ENCODE results near the gene TBC1D22B.
"Not testable (repeated sequence)": the region's sequence is repeated elsewhere in the genome, so short reads cannot be mapped to it uniquely, and the experiment has no call there.

TBC1D22B gene

GRCh38 chr6:37314487-37315156 lies 57.0 kb downstream of the TBC1D22B start:
- H3K27ac Mint-ChIP-seq = peak overlapping the region; percentile 38

GRCh38 chr6:37315157-37315515 lies 57.6 kb downstream of the TBC1D22B start:
- peaks cover 6% of the 10 kb centered on the region for H3K4me1 Mint-ChIP-seq
- H3K4me3 Mint-ChIP-seq = no peak overlapping the region
- no peaks in the 10 kb centered on the region for H3K9me3 Mint-ChIP-seq
- peaks cover 27% of the 10 kb centered on the region for H3K36me3 Mint-ChIP-seq
- no peak for ATAC-seq
- H3K27ac Mint-ChIP-seq = peak overlapping the region; percentile 38
- no peak for DNase-seq (ENCODE audit: low spot score in 2 of 2)

More at GRCh38 chr6:37314487-37315156, 57.0 kb downstream of the TBC1D22B start:
- Mint-ChIP-seq H3K36me3 (peaks cover 30% of the 10 kb centered on the region), H3K4me3 (no peak overlapping the region), H3K9me3 (no peaks in the 10 kb centered on the region), H3K4me1 (peaks cover 6% of the 10 kb centered on the region)
- peak; percentile 73 for ATAC-seq
- peak in 1 of 2 donors; percentile 55 for DNase-seq (ENCODE audit: low spot score in 2 of 2)

GRCh38 chr6:37316071-37316470 lies 58.5 kb downstream of the TBC1D22B start:
- H3K36me3 Mint-ChIP-seq = peaks cover 27% of the 10 kb centered on the region
- ATAC-seq (no peak), DNase-seq (ENCODE audit: low spot score in 2 of 2) (no peak)
- H3K9me3 Mint-ChIP-seq = no peaks in the 10 kb centered on the region
- H3K27ac Mint-ChIP-seq = no peak overlapping the region
- H3K4me1 Mint-ChIP-seq = peaks cover 6% of the 10 kb centered on the region
- no peak overlapping the region for H3K4me3 Mint-ChIP-seq

GRCh38 chr6:37317312-37318038 lies 59.9 kb downstream of the TBC1D22B start:
- H3K27ac Mint-ChIP-seq = no peak overlapping the region
- ATAC-seq = no peak
- H3K36me3 Mint-ChIP-seq = peaks cover 32% of the 10 kb centered on the region
- H3K9me3 Mint-ChIP-seq = no peaks in the 10 kb centered on the region
- H3K4me3 Mint-ChIP-seq = no peak overlapping the region
- peaks cover 6% of the 10 kb centered on the region for H3K4me1 Mint-ChIP-seq
- DNase-seq (ENCODE audit: low spot score in 2 of 2) = no peak

GRCh38 chr6:37319156-37319555 lies 61.6 kb downstream of the TBC1D22B start:
- DNase-seq (ENCODE audit: low spot score in 2 of 2) = no peak
- peaks cover 20% of the 10 kb centered on the region for H3K36me3 Mint-ChIP-seq
- H3K4me1 Mint-ChIP-seq = peaks cover 9% of the 10 kb centered on the region
- no peak overlapping the region for H3K4me3 Mint-ChIP-seq
- ATAC-seq = no peak
- no peaks in the 10 kb centered on the region for H3K9me3 Mint-ChIP-seq
- H3K27ac Mint-ChIP-seq = no peak overlapping the region

- Mint-ChIP-seq H3K9me3 (no peaks in the 10 kb centered on the region), H3K4me3 (no peak overlapping the region), H3K36me3 (peaks cover 19% of the 10 kb centered on the region), H3K27ac (no peak overlapping the region), H3K4me1 (peaks cover 13% of the 10 kb centered on the region)
- ATAC-seq (no peak), DNase-seq (ENCODE audit: low spot score in 2 of 2) (no peak)
These were observed 62.4 kb downstream of the TBC1D22B start for GRCh38 chr6:37319856-37320480.

- Mint-ChIP-seq H3K4me1 (peaks cover 16% of the 10 kb centered on the region), H3K36me3 (peaks cover 16% of the 10 kb centered on the region)
These were observed 63.1 kb downstream of the TBC1D22B start for GRCh38 chr6:37320646-37321045.

GRCh38 chr6:37321101-37321500 lies 63.5 kb downstream of the TBC1D22B start:
- Mint-ChIP-seq H3K4me1 (peaks cover 21% of the 10 kb centered on the region), H3K4me3 (no peak overlapping the region), H3K9me3 (no peaks in the 10 kb centered on the region), H3K36me3 (peaks cover 16% of the 10 kb centered on the region), H3K27ac (peak overlapping the region; percentile 72)
- no peak for ATAC-seq
- no peak for DNase-seq (ENCODE audit: low spot score in 2 of 2)

More at GRCh38 chr6:37320646-37321045, 63.1 kb downstream of the TBC1D22B start:
- DNase-seq (ENCODE audit: low spot score in 2 of 2) (no peak), ATAC-seq (no peak)
- Mint-ChIP-seq H3K4me3 (no peak overlapping the region), H3K9me3 (no peaks in the 10 kb centered on the region), H3K27ac (peak overlapping the region; percentile 72)

GRCh38 chr6:37321516-37322415 lies 64.2 kb downstream of the TBC1D22B start:
- Mint-ChIP-seq H3K27ac (peak overlapping the region; percentile 72), H3K9me3 (no peaks in the 10 kb centered on the region), H3K36me3 (peaks cover 16% of the 10 kb centered on the region), H3K4me3 (no peak overlapping the region), H3K4me1 (peaks cover 21% of the 10 kb centered on the region)
- DNase-seq (ENCODE audit: low spot score in 2 of 2) (no peak), ATAC-seq (no peak)

- no peak overlapping the region for H3K4me3 Mint-ChIP-seq
- peaks cover 21% of the 10 kb centered on the region for H3K4me1 Mint-ChIP-seq
- no peak for ATAC-seq
- peaks cover 23% of the 10 kb centered on the region for H3K36me3 Mint-ChIP-seq
- H3K9me3 Mint-ChIP-seq = no peaks in the 10 kb centered on the region
- DNase-seq (ENCODE audit: low spot score in 2 of 2) = no peak
- no peak overlapping the region for H3K27ac Mint-ChIP-seq
These were observed 66.0 kb downstream of the TBC1D22B start for GRCh38 chr6:37323580-37323979.

GRCh38 chr6:37324131-37325033 lies 66.8 kb downstream of the TBC1D22B start:
- Mint-ChIP-seq H3K4me1 (peaks cover 21% of the 10 kb centered on the region), H3K36me3 (peaks cover 28% of the 10 kb centered on the region), H3K27ac (peak overlapping the region; percentile 58), H3K9me3 (no peaks in the 10 kb centered on the region), H3K4me3 (no peak overlapping the region)
- peak; percentile 97 for ATAC-seq
- peak in 1 of 2 donors; percentile 55 for DNase-seq (ENCODE audit: low spot score in 2 of 2)

GRCh38 chr6:37330345-37330744 lies 72.8 kb downstream of the TBC1D22B start:
- DNase-seq (ENCODE audit: low spot score in 2 of 2); H3K4me3 Mint-ChIP-seq; ATAC-seq; H3K9me3 Mint-ChIP-seq; H3K27ac Mint-ChIP-seq: not testable (repeated sequence)
- Mint-ChIP-seq H3K4me1 (peaks cover 12% of the 10 kb centered on the region), H3K36me3 (peaks cover 42% of the 10 kb centered on the region)

GRCh38 chr6:37331047-37331446 lies 73.5 kb downstream of the TBC1D22B start:
- H3K4me3 Mint-ChIP-seq = no peak overlapping the region
- ATAC-seq (no peak), DNase-seq (ENCODE audit: low spot score in 2 of 2) (no peak)
- no peak overlapping the region for H3K27ac Mint-ChIP-seq
- H3K36me3 Mint-ChIP-seq = peaks cover 42% of the 10 kb centered on the region
- H3K4me1 Mint-ChIP-seq = peaks cover 6% of the 10 kb centered on the region
- no peaks in the 10 kb centered on the region for H3K9me3 Mint-ChIP-seq

- H3K27ac Mint-ChIP-seq = peak overlapping the region; percentile 54
- DNase-seq (ENCODE audit: low spot score in 2 of 2) (no peak), ATAC-seq (no peak)
- no peak overlapping the region for H3K4me3 Mint-ChIP-seq
- H3K9me3 Mint-ChIP-seq = no peaks in the 10 kb centered on the region
- H3K4me1 Mint-ChIP-seq = peaks cover 6% of the 10 kb centered on the region
- peaks cover 35% of the 10 kb centered on the region for H3K36me3 Mint-ChIP-seq
These were observed 75.3 kb downstream of the TBC1D22B start for GRCh38 chr6:37332894-37333293.
